ENCODE measurements around the gene EMILIN2. TPM values are rescaled to one million over a fixed set of nuclear protein-coding genes. Genes with fewer than 3 reads are reported as not detected.

EMILIN2 gene
- polyA plus RNA-seq, 1 donor (not counting 4 experiments of a cell fraction or from before 2014, with no cell fraction given), result 0.07 TPM

DNA sequence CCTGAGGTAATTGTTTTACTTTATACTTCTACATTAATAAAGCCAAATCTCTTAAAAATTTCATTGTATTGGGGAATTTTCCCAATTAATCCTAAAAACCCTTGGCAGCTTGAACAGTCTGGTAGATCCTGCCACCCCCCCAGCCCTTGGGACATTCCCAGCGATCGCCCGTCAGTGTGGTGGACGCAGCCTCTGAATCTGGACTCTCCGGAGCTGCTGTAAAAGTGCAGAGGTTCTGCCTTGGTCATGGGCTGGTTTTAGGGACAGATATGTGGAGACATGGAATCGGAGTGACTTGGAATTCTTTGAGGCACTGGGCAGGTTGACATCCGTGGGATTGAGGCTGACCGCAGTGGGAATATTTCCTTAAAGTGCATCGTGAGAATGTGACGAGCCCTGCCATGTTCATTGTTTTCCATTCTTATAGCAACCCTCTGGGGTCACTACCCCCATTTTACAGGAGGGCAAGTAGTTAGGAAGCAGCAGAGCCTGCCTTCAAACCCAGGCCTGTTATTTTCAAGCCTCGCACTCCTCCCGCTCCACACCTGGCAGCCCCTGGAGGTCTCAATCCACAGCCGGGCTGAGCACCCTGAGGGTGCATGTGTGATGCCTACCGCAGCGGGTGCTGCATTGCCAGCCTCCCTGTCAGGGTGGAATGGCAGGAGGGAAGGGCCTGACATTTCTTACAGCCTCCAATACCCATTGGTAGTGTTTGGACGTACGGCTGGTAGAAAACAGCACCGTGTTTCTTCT, 6.5 kb downstream of the EMILIN2 start:
- no peak overlapping the region for H3K4me3 ChIP-seq (ENCODE audit: control insufficient read depth in 2 of 3, extremely low read depth in 1 of 3, insufficient read depth in 2 of 3, low read depth in 1 of 3, low read length in 3 of 3)
- no peak overlapping the region for H3K9ac ChIP-seq (ENCODE audit: control insufficient read depth, extremely low read depth, insufficient read depth, low read length)
- H3K79me2 ChIP-seq (ENCODE audit: control insufficient read depth, insufficient read depth, low read length), result no peaks in the 10 kb centered on the region
- no peaks in the 10 kb centered on the region for H3K36me3 ChIP-seq (ENCODE audit: control insufficient read depth in 2 of 2, extremely low read depth in 1 of 2, insufficient read depth in 2 of 2, low read length in 2 of 2)
- H3K4me2 ChIP-seq (ENCODE audit: control insufficient read depth, extremely low read depth, insufficient read depth, low read depth, low read length), result no peak overlapping the region
- H3K9me3 ChIP-seq (ENCODE audit: control insufficient read depth, low read depth, low read length), result no peaks in the 10 kb centered on the region
- dilution Hi-C loops (cut with MboI; ENCODE audit: extremely low pct_ligation_motif_present, low sequenced_read_pairs), result no loop called here
- no peaks in the 10 kb centered on the region for H4K20me1 ChIP-seq (ENCODE audit: control insufficient read depth, extremely low read depth, insufficient read depth, low read length)
- no peak overlapping the region for H3K27ac ChIP-seq (ENCODE audit: control insufficient read depth, insufficient read depth, low read length)
- H3K4me1 ChIP-seq (ENCODE audit: control insufficient read depth, extremely low read depth, insufficient read depth, low read length), result no peaks in the 10 kb centered on the region
- peaks cover 25% of the 10 kb centered on the region for H3K27me3 ChIP-seq (ENCODE audit: control insufficient read depth, extremely low read depth, insufficient read depth, low read length)
- FAIRE-seq (no peak), DNase-seq (ENCODE audit: low read depth, low spot score) (no peak)
- no peaks in the 10 kb centered on the region for H3K9me1 ChIP-seq (ENCODE audit: control insufficient read depth, extremely low read depth, insufficient read depth, low read length)
- H2AFZ ChIP-seq (ENCODE audit: control insufficient read depth, low read length), result no peak overlapping the region
- no peak for TF ChIP-seq EZH2 (IDR thresholded peaks at IDR 0.05; ENCODE audit: low read length)
- TF ChIP-seq, protein P1, sequence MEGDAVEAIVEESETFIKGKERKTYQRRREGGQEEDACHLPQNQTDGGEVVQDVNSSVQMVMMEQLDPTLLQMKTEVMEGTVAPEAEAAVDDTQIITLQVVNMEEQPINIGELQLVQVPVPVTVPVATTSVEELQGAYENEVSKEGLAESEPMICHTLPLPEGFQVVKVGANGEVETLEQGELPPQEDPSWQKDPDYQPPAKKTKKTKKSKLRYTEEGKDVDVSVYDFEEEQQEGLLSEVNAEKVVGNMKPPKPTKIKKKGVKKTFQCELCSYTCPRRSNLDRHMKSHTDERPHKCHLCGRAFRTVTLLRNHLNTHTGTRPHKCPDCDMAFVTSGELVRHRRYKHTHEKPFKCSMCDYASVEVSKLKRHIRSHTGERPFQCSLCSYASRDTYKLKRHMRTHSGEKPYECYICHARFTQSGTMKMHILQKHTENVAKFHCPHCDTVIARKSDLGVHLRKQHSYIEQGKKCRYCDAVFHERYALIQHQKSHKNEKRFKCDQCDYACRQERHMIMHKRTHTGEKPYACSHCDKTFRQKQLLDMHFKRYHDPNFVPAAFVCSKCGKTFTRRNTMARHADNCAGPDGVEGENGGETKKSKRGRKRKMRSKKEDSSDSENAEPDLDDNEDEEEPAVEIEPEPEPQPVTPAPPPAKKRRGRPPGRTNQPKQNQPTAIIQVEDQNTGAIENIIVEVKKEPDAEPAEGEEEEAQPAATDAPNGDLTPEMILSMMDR (optimal IDR thresholded peaks at IDR 0.05 in 1 of 3, IDR thresholded peaks at IDR 0.05 in 1 of 3, conservative IDR thresholded peaks at IDR 0.05 in 1 of 3; ENCODE audit: extremely low read depth in 1 of 3, insufficient read depth in 2 of 3, low read length in 3 of 3), result no peak

DNA sequence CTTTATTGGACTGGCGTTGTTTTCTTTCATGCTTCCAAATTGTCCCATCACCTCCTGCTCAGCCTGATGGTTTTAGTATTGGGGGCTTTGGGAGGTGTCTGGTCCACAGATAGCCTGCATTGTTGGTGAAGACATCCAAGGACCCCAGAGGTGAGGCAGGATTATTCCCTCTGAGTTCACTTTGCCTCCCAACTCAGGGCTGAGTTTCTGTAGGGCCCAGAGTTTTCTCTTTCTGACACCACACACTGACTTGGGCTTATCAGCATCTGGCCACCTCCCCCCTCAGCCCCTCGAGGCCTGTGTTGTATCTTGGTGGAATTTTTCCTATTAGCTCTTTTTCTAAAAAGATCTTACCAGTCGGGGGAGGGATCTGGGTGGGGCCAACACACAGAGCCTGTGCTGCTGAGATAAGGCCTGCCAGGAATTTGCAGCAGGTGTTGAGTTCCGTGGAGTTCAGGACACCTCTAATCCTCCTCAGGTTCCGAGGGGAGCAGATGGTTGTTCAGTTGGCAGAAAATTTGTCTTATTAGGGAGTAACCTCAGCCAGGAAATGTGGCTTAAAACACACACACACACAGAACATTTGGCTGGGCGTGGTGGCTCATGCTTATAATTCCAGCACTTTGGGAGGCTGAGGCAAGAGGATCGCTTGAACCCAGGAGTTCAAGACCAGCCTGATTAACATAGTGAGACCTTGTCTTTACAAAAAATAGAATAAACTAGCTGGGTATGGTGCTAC, 7.3 kb downstream of the EMILIN2 start:
- peaks cover 18% of the 10 kb centered on the region for H3K27me3 ChIP-seq (ENCODE audit: control insufficient read depth, extremely low read depth, insufficient read depth, low read length)
- H3K4me1 ChIP-seq (ENCODE audit: control insufficient read depth, extremely low read depth, insufficient read depth, low read length), result no peaks in the 10 kb centered on the region
- no peak overlapping the region for H3K4me2 ChIP-seq (ENCODE audit: control insufficient read depth, extremely low read depth, insufficient read depth, low read depth, low read length)
- dilution Hi-C loops (cut with MboI; ENCODE audit: extremely low pct_ligation_motif_present, low sequenced_read_pairs), result no loop called here
- no peak overlapping the region for H3K4me3 ChIP-seq (ENCODE audit: control insufficient read depth in 2 of 3, extremely low read depth in 1 of 3, insufficient read depth in 2 of 3, low read depth in 1 of 3, low read length in 3 of 3)
- no peaks in the 10 kb centered on the region for H3K9me1 ChIP-seq (ENCODE audit: control insufficient read depth, extremely low read depth, insufficient read depth, low read length)
- H3K79me2 ChIP-seq (ENCODE audit: control insufficient read depth, insufficient read depth, low read length), result no peaks in the 10 kb centered on the region
- H2AFZ ChIP-seq (ENCODE audit: control insufficient read depth, low read length), result no peak overlapping the region
- no peak overlapping the region for H3K9ac ChIP-seq (ENCODE audit: control insufficient read depth, extremely low read depth, insufficient read depth, low read length)
- FAIRE-seq (no peak), DNase-seq (ENCODE audit: low read depth, low spot score) (no peak)
- H3K36me3 ChIP-seq (ENCODE audit: control insufficient read depth in 2 of 2, extremely low read depth in 1 of 2, insufficient read depth in 2 of 2, low read length in 2 of 2), result no peaks in the 10 kb centered on the region
- no peak for TF ChIP-seq EZH2 (IDR thresholded peaks at IDR 0.05; ENCODE audit: low read length)
- TF ChIP-seq, protein P1 (optimal IDR thresholded peaks at IDR 0.05 in 1 of 3, IDR thresholded peaks at IDR 0.05 in 1 of 3, conservative IDR thresholded peaks at IDR 0.05 in 1 of 3; ENCODE audit: extremely low read depth in 1 of 3, insufficient read depth in 2 of 3, low read length in 3 of 3), result no peak
- H4K20me1 ChIP-seq (ENCODE audit: control insufficient read depth, extremely low read depth, insufficient read depth, low read length), result no peaks in the 10 kb centered on the region
- no peaks in the 10 kb centered on the region for H3K9me3 ChIP-seq (ENCODE audit: control insufficient read depth, low read depth, low read length)
- H3K27ac ChIP-seq (ENCODE audit: control insufficient read depth, insufficient read depth, low read length), result no peak overlapping the region

Data from keratinocyte (primary cell).